Hepatocyte (in vitro differentiated cells): Measurements from ENCODE around the gene CSTPP1.

Experiments
- CTCF ChIP-seq: fragments of 200-600 bp; sonication (generic); IDR thresholded peaks from 2 replicates; pipeline ENCODE4 v1.5.1; 2016; ENCODE audit warnings: antibody characterized with exemption, mild to moderate bottlenecking; ENCODE audit not compliant: poor library complexity
- EZH2 ChIP-seq: fragments of 200-600 bp; sonication (generic); IDR thresholded peaks from 2 replicates; pipeline ENCODE4 v1.6.1; 2016; ENCODE audit warnings: antibody characterized with exemption, mild to moderate bottlenecking, borderline replicate concordance
- EZH2phosphoT487 ChIP-seq: fragments of 200-600 bp; sonication (generic); IDR thresholded peaks from one replicate; pipeline ENCODE4 v1.6.1; 2018; ENCODE audit warnings: antibody characterized with exemption, mild to moderate bottlenecking, low read depth, moderate library complexity; ENCODE audit not compliant: unreplicated experiment, severe bottlenecking

- TF ChIP-seq CTCF (no peak), EZH2 (no peak), EZH2phosphoT487 (no peak)
These were observed 247.4 kb downstream of the CSTPP1 start for GRCh38 chr11:47183969-47184368.
